H1 (cell line): ENCODE results near the gene DCUN1D3. TPM values are rescaled to one million over a fixed set of nuclear protein-coding genes. Genes with fewer than 3 reads are reported as not detected.

Source experiments
- CTCF ChIA-PET: fragments of 300-600 bp; sonication (Branson Sonifier 250); formaldehyde crosslinking; loops from one replicate; lab custom pipeline; 2021; ENCODE audit not compliant: partially characterized antibody; lab: Charles Lee
- POLR2A ChIA-PET: fragments of 300-600 bp; sonication (Branson Sonifier 250); formaldehyde crosslinking; loops from one replicate; lab custom pipeline; 2021; ENCODE audit warnings: inconsistent platforms; ENCODE audit not compliant: partially characterized antibody; lab: Charles Lee
- DNase-seq, 2 experiments: peaks; one replicate each; pipeline versions ENCODE4 v3.0.0 to v3.0.0-alpha.2; 2010 to 2022; ENCODE audit warnings: low spot score in 2 of 2, low read depth in 1 of 2, mixed read lengths in 1 of 2
- FAIRE-seq: peaks from 2 replicates; lab custom pipeline; 2011; peaks lifted over from hg19 to GRCh38; lab: Jason Lieb, UNC
- H2AFZ ChIP-seq: 2 replicates; pipeline ENCODE4 v1.8.1; 2012; ENCODE audit warnings: low read length, inconsistent platforms
- H2AK5ac ChIP-seq: 2 replicates; pipeline ENCODE4 v1.6.1; 2013; ENCODE audit warnings: low read depth, low read length
- H2BK120ac ChIP-seq: replicated peaks from 2 replicates; pipeline ENCODE3; 2013; ENCODE audit warnings: low read depth, low read length, inconsistent platforms
- H2BK12ac ChIP-seq: 2 replicates; pipeline ENCODE4 v1.6.1; 2013; ENCODE audit warnings: low read depth, low read length
- H2BK15ac ChIP-seq: 2 replicates; pipeline ENCODE4 v1.6.1; 2013; ENCODE audit warnings: low read length
- H2BK20ac ChIP-seq: 2 replicates; pipeline ENCODE4 v1.6.1; 2013; ENCODE audit warnings: low read length
- H2BK5ac ChIP-seq: 2 replicates; pipeline ENCODE4 v1.6.1; 2013; ENCODE audit warnings: low read depth, low read length
- H3K14ac ChIP-seq: 2 replicates; pipeline ENCODE4 v1.6.1; 2013; ENCODE audit warnings: inconsistent platforms; ENCODE audit not compliant: insufficient read length
- H3K18ac ChIP-seq: 2 replicates; pipeline ENCODE4 v1.6.1; 2013; ENCODE audit warnings: low read length; ENCODE audit errors: extremely low read depth
- H3K23ac ChIP-seq: 2 replicates; pipeline ENCODE4 v1.6.1; 2013; ENCODE audit warnings: inconsistent platforms; ENCODE audit not compliant: insufficient read length
- H3K23me2 ChIP-seq: 2 replicates; pipeline ENCODE4 v1.6.1; 2013; ENCODE audit warnings: low read depth, low read length
- H3K27ac ChIP-seq: 2 replicates; pipeline ENCODE4 v1.6.1; 2011; ENCODE audit warnings: low read depth, low read length, inconsistent platforms
- H3K27me3 ChIP-seq, 4 experiments: replicated peaks in 1 of 4; 1 replicate in 1 of 4; 2 replicates in 3 of 4; pipeline versions ENCODE4 v1.6.1 to v1.8.1; 2011 to 2013; ENCODE audit warnings: low read length in 3 of 4, mild to moderate bottlenecking in 3 of 4, inconsistent platforms in 2 of 4, mixed read lengths in 2 of 4, moderate library complexity in 1 of 4; ENCODE audit not compliant: control insufficient read depth in 3 of 4, insufficient read depth in 3 of 4; ENCODE audit errors: extremely low read depth in 1 of 4
- H3K36me3 ChIP-seq, 4 experiments: 2 replicates each; pipeline versions ENCODE4 v1.6.1 to v1.8.1; 2011 to 2013; ENCODE audit warnings: mild to moderate bottlenecking in 4 of 4, low read length in 3 of 4, moderate library complexity in 2 of 4, control low read depth in 1 of 4, inconsistent platforms in 1 of 4; ENCODE audit not compliant: insufficient read depth in 4 of 4, control insufficient read depth in 2 of 4
- H3K4ac ChIP-seq: replicated peaks from 2 replicates; pipeline ENCODE3; 2013; ENCODE audit warnings: low read length, low read depth, mixed read lengths, inconsistent platforms; ENCODE audit not compliant: insufficient read length
- H3K4me1 ChIP-seq, 4 experiments: replicated peaks in 1 of 4; 1 replicate in 1 of 4; 2 replicates in 3 of 4; pipeline versions ENCODE4 v1.6.1 to v1.8.1; 2011 to 2013; ENCODE audit warnings: low read length in 3 of 4, inconsistent platforms in 2 of 4, mixed read lengths in 1 of 4; ENCODE audit not compliant: insufficient read depth in 4 of 4, control insufficient read depth in 3 of 4
- H3K4me2 ChIP-seq, 2 experiments: 2 replicates each; pipeline versions ENCODE4 v1.6.1 to v1.8.1; 2011 to 2013; ENCODE audit warnings: low read depth in 2 of 2, low read length in 2 of 2, control low read depth in 1 of 2, inconsistent platforms in 1 of 2, mild to moderate bottlenecking in 1 of 2; ENCODE audit not compliant: insufficient read depth in 1 of 2
- H3K4me3 ChIP-seq, 4 experiments: fragments of 200-600, 300-600 bp in 1 of 4; sonication (generic), shearing (Covaris generic), sonication (Bioruptor Twin) in 1 of 4; 2 replicates each; pipeline versions ENCODE4 v1.5.1 to v1.8.1; 2011 to 2016; ENCODE audit warnings: low read length in 4 of 4, low read depth in 3 of 4, control low read depth in 2 of 4, inconsistent platforms in 2 of 4, mild to moderate bottlenecking in 2 of 4, mixed read lengths in 1 of 4, moderate library complexity in 1 of 4; ENCODE audit not compliant: insufficient read depth in 2 of 4; ENCODE audit errors: extremely low read depth in 1 of 4
- H3K56ac ChIP-seq: replicated peaks from 2 replicates; pipeline ENCODE3; 2013; ENCODE audit warnings: low read depth, mild to moderate bottlenecking, mixed read lengths, low read length, inconsistent platforms; ENCODE audit not compliant: insufficient read length
- H3K79me1 ChIP-seq: 2 replicates; pipeline ENCODE4 v1.6.1; 2013; ENCODE audit warnings: low read depth, low read length, control low read depth
- H3K79me2 ChIP-seq, 2 experiments: 2 replicates each; pipeline versions ENCODE4 v1.6.1 to v1.8.1; 2012 to 2013; ENCODE audit warnings: low read length in 2 of 2, mild to moderate bottlenecking in 2 of 2, inconsistent platforms in 1 of 2; ENCODE audit not compliant: insufficient read depth in 2 of 2, control insufficient read depth in 1 of 2
- H3K9ac ChIP-seq, 4 experiments: replicated peaks in 1 of 4; 1 replicate in 1 of 4; 2 replicates in 3 of 4; pipeline versions ENCODE4 v1.6.1 to v1.8.1; 2011 to 2013; ENCODE audit warnings: low read depth in 3 of 4, low read length in 3 of 4, control low read depth in 2 of 4, mild to moderate bottlenecking in 2 of 4, moderate library complexity in 2 of 4, inconsistent platforms in 1 of 4; ENCODE audit errors: extremely low read depth in 1 of 4
- H3K9me3 ChIP-seq, 2 experiments: 2 replicates each; pipeline versions ENCODE4 v1.6.1 to v1.8.1; 2012 to 2013; ENCODE audit warnings: mild to moderate bottlenecking in 2 of 2, moderate library complexity in 2 of 2, control low read depth in 1 of 2, inconsistent platforms in 1 of 2, low read depth in 1 of 2, low read length in 1 of 2, mixed read lengths in 1 of 2; ENCODE audit not compliant: insufficient read depth in 2 of 2
- H4K20me1 ChIP-seq, 2 experiments: replicated peaks in 1 of 2; 2 replicates each; pipeline versions ENCODE3 to v1.8.1; 2011 to 2013; ENCODE audit warnings: inconsistent platforms in 2 of 2, low read length in 2 of 2, mild to moderate bottlenecking in 1 of 2; ENCODE audit not compliant: insufficient read depth in 2 of 2, control insufficient read depth in 1 of 2
- H4K5ac ChIP-seq: 2 replicates; pipeline ENCODE4 v1.6.1; 2013; ENCODE audit warnings: low read length, low read depth, mixed read lengths, inconsistent platforms; ENCODE audit not compliant: insufficient read length
- H4K8ac ChIP-seq: 2 replicates; pipeline ENCODE4 v1.8.0; 2013; ENCODE audit warnings: mild to moderate bottlenecking, moderate library complexity, low read length, inconsistent platforms; ENCODE audit not compliant: insufficient read depth; ENCODE audit errors: extremely low read depth
- H4K91ac ChIP-seq: replicated peaks from 2 replicates; pipeline ENCODE3; 2013; ENCODE audit warnings: low read length, mixed read lengths, inconsistent platforms; ENCODE audit not compliant: insufficient read length
- JUN ChIP-seq: IDR thresholded peaks from 2 replicates; pipeline ENCODE4 v1.6.1; 2011; ENCODE audit warnings: low read depth, mild to moderate bottlenecking, improper control_type of control experiment, low read length
- JUND ChIP-seq: IDR thresholded peaks from 2 replicates; pipeline ENCODE4 v1.6.1; 2011; ENCODE audit warnings: mild to moderate bottlenecking, improper control_type of control experiment, low read length
- NANOG ChIP-seq: IDR thresholded peaks from 2 replicates; pipeline ENCODE4 v1.6.1; 2011; ENCODE audit warnings: low read length, low read depth, mild to moderate bottlenecking, inconsistent platforms; ENCODE audit not compliant: insufficient read depth, poor library complexity, severe bottlenecking
- NRF1 ChIP-seq: IDR thresholded peaks from 2 replicates; pipeline ENCODE4 v1.6.1; 2011; ENCODE audit warnings: mild to moderate bottlenecking, low read depth, low read length, improper control_type of control experiment
- RFX5 ChIP-seq: IDR thresholded peaks from 2 replicates; pipeline ENCODE4 v1.6.1; 2011; ENCODE audit warnings: low read depth, low read length, improper control_type of control experiment, borderline replicate concordance
- TEAD4 ChIP-seq: IDR thresholded peaks from 2 replicates; pipeline ENCODE4 v1.6.1; 2012; ENCODE audit warnings: low read depth, low read length, inconsistent platforms, mixed read lengths
- WGBS, 2 experiments: shearing (Covaris generic) in 1 of 2; methylation state at CpG; one replicate each; pipeline versions ENCODE4 v1.1.6 to v1.1.7; 2013 to 2015; ENCODE audit warnings: low lambda C conversion rate in 2 of 2, mixed read lengths in 2 of 2, inconsistent platforms in 1 of 2, low coverage in 1 of 2, missing lambda C conversion rate in 1 of 2; ENCODE audit not compliant: insufficient replicate concordance in 2 of 2, insufficient coverage in 1 of 2, insufficient read length in 1 of 2; ENCODE audit errors: extremely low coverage in 1 of 2, missing lambda C conversion rate in 1 of 2; 5-methylcytosine and 5-hydroxymethylcytosine counted together
- polyA plus RNA-seq, 7 experiments: library from polyadenylated mRNA; depleted of rRNA in 3 of 7; stranded (reverse) in 5 of 7; unstranded in 2 of 7; fragments of >200 nt in 5 of 7; fragments of 200-250 nt in 2 of 7; gene quantifications; 1 replicate in 5 of 7; 2 replicates in 1 of 7; 4 replicates in 1 of 7; pipeline versions ENCODE4 v1.2.1 to v1.2.3, GENCODE V29; 2011 to 2013; ENCODE audit warnings: missing spikeins in 2 of 7, mixed read lengths in 2 of 7
- total RNA-seq: library from RNA; stranded (reverse); fragmentation: NEBNext Ultra II Directional; extraction: Animal tissue kit (Norgen Biotek cat#: 25700); gene quantifications from 2 replicates; pipeline ENCODE4 v1.2.1, GENCODE V29; 2021

The DCUN1D3 gene
- total and polyA plus RNA-seq, 2 of the 8 experiments (the other 6 are each of a cell fraction or from before 2014, with no cell fraction given) = 3.5 to 18.2 TPM

GRCh38 chr16:20899071-20899470, 1.1 kb downstream of the DCUN1D3 start:
- peaks cover 0 to 16% (median 5%) of the 10 kb centered on the region in 4 experiments; a peak in 4 of 8 replicates for H3K36me3 ChIP-seq
- no peak overlapping the region for H2BK15ac ChIP-seq
- no peak overlapping the region for H3K27ac ChIP-seq
- no peak overlapping the region for H3K4ac ChIP-seq
- peaks cover 6% of the 10 kb centered on the region for H3K79me1 ChIP-seq
- H3K4me1 ChIP-seq = peaks cover 0 to 9% (median 3%) of the 10 kb centered on the region in 4 experiments; a peak in 3 of 7 replicates
- H3K9ac ChIP-seq = no peak overlapping the region; a peak in 1 of 7 replicates
- H3K79me2 ChIP-seq = peaks cover 6 to 76% of the 10 kb centered on the region in 2 experiments; a peak in 2 of 4 replicates
- H3K4me3 ChIP-seq = peak overlapping the region; percentile 86 to 96 (median 90); a peak in 6 of 8 replicates
- TF ChIP-seq JUN (no peak), JUND (no peak), TEAD4 (no peak), RFX5 (no peak), NRF1 (no peak), NANOG (no peak)
- no peak overlapping the region for H2BK120ac ChIP-seq
- H2BK12ac ChIP-seq = no peak overlapping the region
- no peak for DNase-seq
- H3K18ac ChIP-seq = no peak overlapping the region
- H2AK5ac ChIP-seq = no peak overlapping the region
- H3K23ac ChIP-seq = no peak overlapping the region
- no peak overlapping the region for H4K91ac ChIP-seq
- H3K23me2 ChIP-seq = peaks cover 6% of the 10 kb centered on the region; the same call in 1 of the 2 replicates
- no peak overlapping the region for H4K5ac ChIP-seq
- no peaks in the 10 kb centered on the region for H3K9me3 ChIP-seq
- ChIA-PET POLR2A (interaction anchor here (0.5 to 2.9 kb wide), 4 partner anchors 9 to 852 kb away, joined by 3 to 16 read pairs (median 8); no protein-coding TSS in a partner anchor), CTCF (interaction anchor here (0.9 to 2.3 kb wide), 3 partner anchors 24 to 49 kb away, joined by 3 to 7 read pairs (median 7); no protein-coding TSS in a partner anchor)
- H3K56ac ChIP-seq = no peak overlapping the region
- no peak for FAIRE-seq
- WGBS, 2 experiments = 52% methylated on average over 5 of the region's 5 CpGs; no CpG with 5 or more reads in 1 of the 2 experiments
- no peaks in the 10 kb centered on the region for H4K20me1 ChIP-seq
- H2AFZ ChIP-seq = no peak overlapping the region
- H3K4me2 ChIP-seq = peak overlapping the region; percentile 75 to 97
- H2BK20ac ChIP-seq = no peak overlapping the region
- no peak overlapping the region for H4K8ac ChIP-seq
- no peak overlapping the region for H3K14ac ChIP-seq
- H3K27me3 ChIP-seq = no peaks in the 10 kb centered on the region
- no peak overlapping the region for H2BK5ac ChIP-seq
